Uterus (tissue), 4 donors: ENCODE measurements around the gene TMEM95. TPM values are rescaled to one million over a fixed set of nuclear protein-coding genes. Genes with fewer than 3 reads are reported as not detected.

Source experiments
- DNase-seq, 2 donors: peaks; one replicate each; pipeline ENCODE4 v3.0.0-alpha.2; 2019 to 2020
- H3K27ac ChIP-seq, 2 donors: fragments of 200-600 bp; sonication (generic); 1 replicate in 1 of 2; 2 replicates in 1 of 2; pipeline ENCODE4 v1.5.1; 2016 to 2018
- H3K27me3 ChIP-seq, 2 donors: fragments of 200-600 bp; sonication (generic); one replicate each; pipeline ENCODE4 v1.5.1; 2018 to 2019; ENCODE audit warnings: control low read depth in 1 of 2
- H3K36me3 ChIP-seq, 2 donors: fragments of 200-600 bp; sonication (generic); one replicate each; pipeline ENCODE4 v1.5.1; 2019; ENCODE audit warnings: control low read depth in 1 of 2
- H3K4me1 ChIP-seq, 2 donors: fragments of 200-600 bp; sonication (generic); one replicate each; pipeline ENCODE4 v1.5.1; 2018 to 2019; ENCODE audit warnings: control low read depth in 1 of 2
- H3K4me3 ChIP-seq, 2 donors: fragments of 200-600 bp; sonication (generic); 1 replicate in 1 of 2; 2 replicates in 1 of 2; pipeline ENCODE4 v1.5.1; 2018 to 2019; ENCODE audit warnings: mild to moderate bottlenecking in 1 of 2
- H3K9me3 ChIP-seq, 2 donors: fragments of 200-600 bp; sonication (generic); one replicate each; pipeline ENCODE4 v1.5.1; 2019; ENCODE audit warnings: control low read depth in 1 of 2
- CTCF ChIP-seq, 4 experiments: fragments of 200-600 bp in 2 of 4; fragments of 450-650 bp in 2 of 4; sonication (generic) in 2 of 4; IDR thresholded peaks; one replicate each; pipeline ENCODE4 v1.5.1; 2016 to 2019; ENCODE audit warnings: antibody characterized with exemption in 4 of 4, mild to moderate bottlenecking in 2 of 4, moderate library complexity in 1 of 4
- POLR2A ChIP-seq, 2 donors: fragments of 450-650 bp; IDR thresholded peaks; one replicate each; pipeline ENCODE4 v1.6.1; 2016; ENCODE audit warnings: antibody characterized with exemption in 2 of 2, mild to moderate bottlenecking in 1 of 2, moderate library complexity in 1 of 2
- intact Hi-C: fragments of 100-400 bp; cut with DNase I; formaldehyde crosslinking; loops from one replicate; pipeline ENCODE4 v1.15.1; 2023; ENCODE audit warnings: low total_unique reads
- total RNA-seq, 4 donors: library from RNA; depleted of rRNA in 3 of 4; stranded (reverse); fragments of >200 nt in 3 of 4; gene quantifications; one replicate each; pipeline versions ENCODE4 v1.1.0 to v1.2.4, GENCODE V29; 2014 to 2023
- donor health status: DM: yes; HTN: yes; CAD: no.

The TMEM95 gene
- total RNA-seq, 4 donors from 2014 or later, result not detected

DNA sequence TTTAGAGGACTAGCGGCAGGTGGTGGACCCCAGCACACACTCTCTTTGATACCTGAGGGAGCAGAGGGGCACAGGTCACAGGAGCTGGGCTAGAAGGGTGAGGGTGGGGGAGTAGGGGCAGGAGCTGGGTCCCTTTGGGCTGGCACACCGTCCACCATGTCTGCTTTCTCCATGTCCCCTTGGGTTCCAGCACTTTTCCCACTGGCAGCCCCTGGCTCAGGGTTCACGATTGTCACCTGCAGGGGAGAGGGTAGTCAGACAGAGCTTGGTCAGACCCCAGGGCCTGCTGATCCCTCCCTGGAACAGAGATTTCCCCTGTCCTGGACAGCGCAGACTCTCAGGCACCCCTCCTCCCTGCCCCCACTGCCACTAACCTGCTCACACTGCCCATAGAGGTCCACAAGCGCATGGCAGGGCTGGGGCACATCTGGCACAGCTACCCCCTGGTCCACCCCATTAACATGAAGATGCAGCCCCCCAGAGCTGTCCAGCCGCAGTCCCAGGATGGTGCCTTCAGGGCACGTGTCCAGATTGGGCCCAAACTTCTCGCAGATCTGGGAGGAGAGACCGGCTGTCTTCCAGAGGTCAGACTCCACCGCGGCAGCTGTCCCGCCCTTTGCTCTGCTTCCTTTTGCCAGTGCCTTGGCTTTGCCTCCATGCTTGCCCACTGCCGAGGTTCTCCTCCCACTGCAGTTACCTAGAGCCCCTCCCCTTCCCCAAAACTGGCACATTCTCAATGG, 36.7 kb upstream of the TMEM95 start:
- H3K9me3 ChIP-seq, result no peaks in the 10 kb centered on the region
- no peak overlapping the region for H3K27ac ChIP-seq
- H3K27me3 ChIP-seq, result no peaks in the 10 kb centered on the region
- H3K36me3 ChIP-seq, result no peaks in the 10 kb centered on the region
- DNase-seq, result no peak
- intact Hi-C loops, result no loop called here
- TF ChIP-seq POLR2A (IDR thresholded peaks at IDR 0.05), result no peak
- no peak for TF ChIP-seq CTCF (IDR thresholded peaks at IDR 0.05)
- H3K4me3 ChIP-seq, result no peak overlapping the region
- H3K4me1 ChIP-seq, result no peaks in the 10 kb centered on the region

DNA sequence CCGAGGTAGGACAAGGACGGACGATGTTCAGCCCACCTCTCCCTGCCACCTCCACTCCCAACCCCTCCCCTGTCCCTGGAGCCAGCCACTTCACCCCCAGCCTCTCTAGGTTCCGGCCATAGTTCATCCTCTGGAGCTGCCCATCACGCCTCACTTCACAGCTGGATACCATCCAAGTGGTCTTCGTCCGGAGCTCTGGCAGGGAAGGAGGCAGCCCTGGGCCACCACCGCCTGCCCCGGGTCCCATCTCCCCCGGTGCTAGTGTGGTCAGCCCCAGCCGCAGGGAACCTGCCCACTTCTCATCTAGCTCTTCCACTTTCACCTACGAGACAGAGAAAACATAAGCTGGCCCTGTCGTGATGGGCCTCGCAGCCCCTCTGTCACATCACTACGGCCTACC, 33.5 kb upstream of the TMEM95 start:
- intact Hi-C loops, result no loop called here
- no peaks in the 10 kb centered on the region for H3K36me3 ChIP-seq
- H3K9me3 ChIP-seq, result no peaks in the 10 kb centered on the region
- no peak overlapping the region for H3K27ac ChIP-seq
- no peaks in the 10 kb centered on the region for H3K27me3 ChIP-seq
- no peak overlapping the region for H3K4me3 ChIP-seq
- no peak for TF ChIP-seq CTCF (IDR thresholded peaks at IDR 0.05)
- TF ChIP-seq POLR2A (IDR thresholded peaks at IDR 0.05), result no peak
- H3K4me1 ChIP-seq, result no peaks in the 10 kb centered on the region
- no peak for DNase-seq

DNA sequence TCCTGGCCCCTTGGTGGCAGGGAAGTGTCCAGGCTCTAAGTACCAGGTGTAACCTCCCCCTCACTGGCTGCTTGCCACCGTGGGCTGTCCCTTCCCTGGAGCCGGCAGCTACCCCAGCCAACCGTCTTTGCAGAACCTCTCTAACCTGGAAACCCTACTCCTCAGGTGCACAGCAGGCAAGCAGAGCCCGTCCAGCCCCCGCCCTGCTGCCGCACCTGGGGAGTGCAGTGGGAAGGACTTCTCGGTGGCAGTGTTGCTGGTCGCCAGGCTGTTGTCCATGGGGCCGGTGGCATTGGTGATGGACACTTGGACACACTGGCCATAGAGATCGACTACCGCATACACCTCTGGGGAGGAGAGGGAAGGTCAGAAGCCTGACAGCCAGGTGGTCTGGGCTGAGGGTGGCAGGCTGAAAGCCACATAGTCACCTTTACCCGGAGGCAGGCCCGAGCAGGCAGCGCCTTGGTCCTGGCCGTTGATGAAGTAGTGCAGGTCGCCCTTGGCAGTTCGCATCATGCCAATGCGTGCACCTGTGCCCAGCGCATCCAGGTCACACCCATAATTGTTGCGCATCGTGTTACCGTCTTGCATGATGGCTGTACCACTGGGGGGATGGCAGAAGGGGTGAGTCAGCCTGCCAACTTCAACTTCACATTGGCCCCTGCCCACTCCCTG, 32.3 kb upstream of the TMEM95 start:
- H3K9me3 ChIP-seq, result no peaks in the 10 kb centered on the region
- intact Hi-C loops, result no loop called here
- no peaks in the 10 kb centered on the region for H3K36me3 ChIP-seq
- H3K27me3 ChIP-seq, result no peaks in the 10 kb centered on the region
- H3K27ac ChIP-seq, result no peak overlapping the region
- no peaks in the 10 kb centered on the region for H3K4me1 ChIP-seq
- H3K4me3 ChIP-seq, result no peak overlapping the region
- TF ChIP-seq POLR2A (IDR thresholded peaks at IDR 0.05) (no peak), CTCF (IDR thresholded peaks at IDR 0.05) (no peak)
- DNase-seq, result no peak

DNA sequence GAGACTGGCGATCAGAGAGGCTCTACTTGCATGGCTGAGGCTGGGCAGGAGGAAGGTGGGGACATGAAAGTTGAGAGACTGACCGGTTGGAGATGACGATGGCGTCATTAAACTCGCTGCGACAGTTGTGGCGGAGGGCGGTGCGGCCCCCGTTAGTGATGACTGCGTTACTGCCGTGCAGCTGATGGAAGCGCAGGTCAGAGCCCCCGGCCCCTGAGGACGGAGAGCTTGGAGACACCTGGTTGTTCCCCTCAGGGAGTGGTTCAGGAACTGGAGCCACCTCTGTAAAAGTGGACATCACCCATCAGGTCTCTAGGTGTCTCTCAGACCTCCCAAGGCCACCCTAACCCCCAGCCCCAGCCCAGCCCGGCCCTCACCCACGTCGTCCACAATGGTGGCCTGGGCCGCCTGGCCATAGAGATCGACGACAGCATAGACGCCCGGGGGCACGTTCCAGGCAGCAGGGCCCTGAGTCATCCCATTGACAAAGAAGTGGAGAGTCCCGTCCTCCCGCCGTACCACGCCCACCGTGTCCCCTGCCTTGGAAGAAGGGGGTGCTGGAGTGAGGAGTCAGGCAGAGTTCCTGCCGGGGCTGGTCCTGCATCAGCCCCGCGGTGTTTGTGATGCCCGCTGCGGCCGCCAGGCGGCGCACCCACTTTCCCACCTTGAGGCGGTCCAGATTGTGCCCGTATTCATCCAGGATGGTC, 31.1 kb upstream of the TMEM95 start:
- Histone ChIP-seq H3K9me3 (no peaks in the 10 kb centered on the region), H3K36me3 (no peaks in the 10 kb centered on the region), H3K4me3 (no peak overlapping the region), H3K27ac (no peak overlapping the region), H3K4me1 (no peaks in the 10 kb centered on the region), H3K27me3 (no peaks in the 10 kb centered on the region)
- peak in 1 of 2 donors; percentile 58 for DNase-seq
- intact Hi-C loops, result no loop called here
- peak; percentile 56 to 75 (median 66) for TF ChIP-seq CTCF (IDR thresholded peaks at IDR 0.05)
- no peak for TF ChIP-seq POLR2A (IDR thresholded peaks at IDR 0.05)

DNA sequence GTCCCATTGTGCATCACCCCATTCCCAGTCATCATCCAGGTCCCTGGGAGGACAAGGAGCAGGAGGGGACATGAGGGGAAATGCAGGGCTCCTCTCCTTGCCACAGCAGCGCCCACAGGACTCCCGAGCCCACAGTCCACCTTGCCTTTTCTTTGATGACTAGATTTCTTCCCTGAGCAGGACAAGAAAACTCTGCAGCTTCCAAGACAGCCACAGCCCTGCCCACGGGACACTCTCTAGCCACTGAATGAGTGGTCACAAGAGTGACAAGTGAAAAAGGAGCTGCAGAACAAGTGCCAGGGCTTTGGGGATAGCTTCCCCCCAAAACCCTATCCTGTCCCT, 30.5 kb upstream of the TMEM95 start:
- TF ChIP-seq POLR2A (IDR thresholded peaks at IDR 0.05), result no peak
- no peak for TF ChIP-seq CTCF (IDR thresholded peaks at IDR 0.05)
- Histone ChIP-seq H3K4me1 (no peaks in the 10 kb centered on the region), H3K9me3 (no peaks in the 10 kb centered on the region), H3K36me3 (no peaks in the 10 kb centered on the region), H3K4me3 (no peak overlapping the region), H3K27ac (no peak overlapping the region), H3K27me3 (no peaks in the 10 kb centered on the region)
- intact Hi-C loops, result no loop called here
- DNase-seq, result no peak
